ENCODE data around the gene DNAJB2. TPM values are rescaled to one million over a fixed set of nuclear protein-coding genes. Genes with fewer than 3 reads are reported as not detected.
A peak's percentile ranks its signal among the peaks of the same experiment; 100 is the strongest.

Gene DNAJB2
- total RNA-seq, 1 donor = 57.5 TPM

- Histone ChIP-seq H3K4me3 (ENCODE audit: low read length) (no peak overlapping the region), H3K9me3 (ENCODE audit: low read depth, low read length) (no peaks in the 10 kb centered on the region), H3K27me3 (ENCODE audit: insufficient read depth, low read length) (no peaks in the 10 kb centered on the region), H3K4me1 (ENCODE audit: insufficient read depth, low read length) (peaks cover 6% of the 10 kb centered on the region)
These were observed 6.2 kb upstream of the DNAJB2 start for GRCh38 chr2:219272995-219273394.

- H3K4me1 ChIP-seq (ENCODE audit: insufficient read depth, low read length) = peaks cover 16% of the 10 kb centered on the region
- no peaks in the 10 kb centered on the region for H3K9me3 ChIP-seq (ENCODE audit: low read depth, low read length)
- no peak overlapping the region for H3K4me3 ChIP-seq (ENCODE audit: low read length)
- H3K27me3 ChIP-seq (ENCODE audit: insufficient read depth, low read length) = no peaks in the 10 kb centered on the region
These were observed 5.2 kb upstream of the DNAJB2 start for GRCh38 chr2:219273937-219274336.

- no peaks in the 10 kb centered on the region for H3K27me3 ChIP-seq (ENCODE audit: insufficient read depth, low read length)
- H3K9me3 ChIP-seq (ENCODE audit: low read depth, low read length) = no peaks in the 10 kb centered on the region
- H3K4me3 ChIP-seq (ENCODE audit: low read length) = no peak overlapping the region
- peaks cover 16% of the 10 kb centered on the region for H3K4me1 ChIP-seq (ENCODE audit: insufficient read depth, low read length)
These were observed 4.7 kb upstream of the DNAJB2 start for GRCh38 chr2:219274361-219274921.

- Histone ChIP-seq H3K4me1 (ENCODE audit: insufficient read depth, low read length) (peaks cover 29% of the 10 kb centered on the region), H3K9me3 (ENCODE audit: low read depth, low read length) (no peaks in the 10 kb centered on the region), H3K27me3 (ENCODE audit: insufficient read depth, low read length) (no peaks in the 10 kb centered on the region), H3K4me3 (ENCODE audit: low read length) (no peak overlapping the region)
These were observed 1.2 kb upstream of the DNAJB2 start for GRCh38 chr2:219277703-219278654.

GRCh38 chr2:219278655-219279150, 463 bp upstream of the DNAJB2 start:
- peak overlapping the region; percentile 61 for H3K4me3 ChIP-seq (ENCODE audit: low read length)
- H3K4me1 ChIP-seq (ENCODE audit: insufficient read depth, low read length) = peaks cover 29% of the 10 kb centered on the region
- H3K9me3 ChIP-seq (ENCODE audit: low read depth, low read length) = no peaks in the 10 kb centered on the region
- H3K27me3 ChIP-seq (ENCODE audit: insufficient read depth, low read length) = no peaks in the 10 kb centered on the region

- H3K27me3 ChIP-seq (ENCODE audit: insufficient read depth, low read length) = no peaks in the 10 kb centered on the region
- peak overlapping the region; percentile 61 for H3K4me3 ChIP-seq (ENCODE audit: low read length)
- H3K9me3 ChIP-seq (ENCODE audit: low read depth, low read length) = no peaks in the 10 kb centered on the region
- peaks cover 29% of the 10 kb centered on the region for H3K4me1 ChIP-seq (ENCODE audit: insufficient read depth, low read length)
These were observed 850 bp downstream of the DNAJB2 start for GRCh38 chr2:219279916-219280516.

- Histone ChIP-seq H3K9me3 (ENCODE audit: low read depth, low read length) (no peaks in the 10 kb centered on the region), H3K4me1 (ENCODE audit: insufficient read depth, low read length) (peaks cover 29% of the 10 kb centered on the region), H3K4me3 (ENCODE audit: low read length) (no peak overlapping the region), H3K27me3 (ENCODE audit: insufficient read depth, low read length) (no peaks in the 10 kb centered on the region)
These were observed 1.5 kb downstream of the DNAJB2 start for GRCh38 chr2:219280651-219281050.

GRCh38 chr2:219281588-219281987, 2.4 kb downstream of the DNAJB2 start:
- Histone ChIP-seq H3K4me3 (ENCODE audit: low read length) (no peak overlapping the region), H3K27me3 (ENCODE audit: insufficient read depth, low read length) (no peaks in the 10 kb centered on the region), H3K4me1 (ENCODE audit: insufficient read depth, low read length) (peaks cover 29% of the 10 kb centered on the region), H3K9me3 (ENCODE audit: low read depth, low read length) (no peaks in the 10 kb centered on the region)

GRCh38 chr2:219282375-219282774, 3.2 kb downstream of the DNAJB2 start:
- H3K9me3 ChIP-seq (ENCODE audit: low read depth, low read length) = no peaks in the 10 kb centered on the region
- H3K4me1 ChIP-seq (ENCODE audit: insufficient read depth, low read length) = peaks cover 29% of the 10 kb centered on the region
- H3K4me3 ChIP-seq (ENCODE audit: low read length) = no peak overlapping the region
- no peaks in the 10 kb centered on the region for H3K27me3 ChIP-seq (ENCODE audit: insufficient read depth, low read length)

- H3K4me1 ChIP-seq (ENCODE audit: insufficient read depth, low read length) = peaks cover 23% of the 10 kb centered on the region
- H3K27me3 ChIP-seq (ENCODE audit: insufficient read depth, low read length) = no peaks in the 10 kb centered on the region
- no peaks in the 10 kb centered on the region for H3K9me3 ChIP-seq (ENCODE audit: low read depth, low read length)
- H3K4me3 ChIP-seq (ENCODE audit: low read length) = no peak overlapping the region
These were observed 3.9 kb downstream of the DNAJB2 start for GRCh38 chr2:219282943-219283581.

GRCh38 chr2:219284501-219285372, 5.6 kb downstream of the DNAJB2 start:
- peaks cover 12% of the 10 kb centered on the region for H3K4me1 ChIP-seq (ENCODE audit: insufficient read depth, low read length)
- no peaks in the 10 kb centered on the region for H3K27me3 ChIP-seq (ENCODE audit: insufficient read depth, low read length)
- H3K4me3 ChIP-seq (ENCODE audit: low read length) = no peak overlapping the region
- H3K9me3 ChIP-seq (ENCODE audit: low read depth, low read length) = no peaks in the 10 kb centered on the region

GRCh38 chr2:219285373-219285735, 6.2 kb downstream of the DNAJB2 start:
- no peaks in the 10 kb centered on the region for H3K9me3 ChIP-seq (ENCODE audit: low read depth, low read length)
- H3K27me3 ChIP-seq (ENCODE audit: insufficient read depth, low read length) = no peaks in the 10 kb centered on the region
- H3K4me1 ChIP-seq (ENCODE audit: insufficient read depth, low read length) = peaks cover 6% of the 10 kb centered on the region
- H3K4me3 ChIP-seq (ENCODE audit: low read length) = no peak overlapping the region

- Histone ChIP-seq H3K4me1 (ENCODE audit: insufficient read depth, low read length) (no peaks in the 10 kb centered on the region), H3K27me3 (ENCODE audit: insufficient read depth, low read length) (no peaks in the 10 kb centered on the region), H3K4me3 (ENCODE audit: low read length) (no peak overlapping the region), H3K9me3 (ENCODE audit: low read depth, low read length) (no peaks in the 10 kb centered on the region)
These were observed 6.8 kb downstream of the DNAJB2 start for GRCh38 chr2:219285894-219286425.
